Transverse colon (tissue), 4 donors: ENCODE measurements around the gene ARL5A. TPM values are rescaled to one million over a fixed set of nuclear protein-coding genes. Genes with fewer than 3 reads are reported as not detected.

Experiments
- DNase-seq: peaks from one replicate; pipeline ENCODE4 v3.0.0-alpha.2; 2019
- H3K27ac ChIP-seq, 4 donors: fragments of 200-600 bp; sonication (generic); 2 replicates each; pipeline ENCODE4 v1.5.1; 2016 to 2018; ENCODE audit warnings: inconsistent platforms in 4 of 4
- H3K27me3 ChIP-seq: fragments of 200-600 bp; sonication (generic); 2 replicates; pipeline ENCODE4 v1.5.1; 2017; ENCODE audit warnings: inconsistent platforms
- H3K36me3 ChIP-seq, 4 donors: fragments of 200-600 bp; sonication (generic); 2 replicates each; pipeline ENCODE4 v1.5.1; 2017 to 2019; ENCODE audit warnings: inconsistent platforms in 4 of 4
- H3K4me1 ChIP-seq, 4 donors: fragments of 200-600 bp; sonication (generic); 2 replicates each; pipeline ENCODE4 v1.5.1; 2017 to 2020; ENCODE audit warnings: inconsistent platforms in 4 of 4
- H3K4me3 ChIP-seq, 4 donors: fragments of 200-600 bp; sonication (generic); 1 replicate in 1 of 4; 2 replicates in 3 of 4; pipeline versions ENCODE4 v1.5.1 to v1.6.1; 2017 to 2019; ENCODE audit warnings: inconsistent platforms in 4 of 4
- H3K9me3 ChIP-seq, 2 donors: fragments of 200-600 bp; sonication (generic); 2 replicates each; pipeline ENCODE4 v1.5.1; 2017 to 2019; ENCODE audit warnings: inconsistent platforms in 2 of 2
- CTCF ChIP-seq, 5 experiments: fragments of 200-600 bp in 3 of 5; fragments of 450-650 bp in 2 of 5; sonication (generic) in 3 of 5; IDR thresholded peaks; 1 replicate in 2 of 5; 2 replicates in 3 of 5; pipeline ENCODE4 v1.5.1; 2016 to 2017; ENCODE audit warnings: antibody characterized with exemption in 5 of 5, inconsistent platforms in 3 of 5, mild to moderate bottlenecking in 2 of 5, moderate library complexity in 1 of 5
- EP300 ChIP-seq: sonication (generic); formaldehyde crosslinking; IDR thresholded peaks from one replicate; pipeline ENCODE4 v1.6.1; 2017; ENCODE audit warnings: antibody characterized with exemption, low read depth
- POLR2A ChIP-seq: fragments of 450-650 bp; IDR thresholded peaks from one replicate; pipeline ENCODE4 v1.6.1; 2016; ENCODE audit warnings: antibody characterized with exemption, mild to moderate bottlenecking, moderate library complexity
- POLR2AphosphoS5 ChIP-seq, 3 donors: sonication (generic); formaldehyde crosslinking; IDR thresholded peaks; one replicate each; pipeline ENCODE4 v1.6.1; 2016; ENCODE audit warnings: antibody characterized with exemption in 3 of 3
- WGBS, 2 donors: methylation state at CpG; one replicate each; pipeline ENCODE4 v1.1.5; 2018; ENCODE audit warnings: low coverage in 1 of 2; 5-methylcytosine and 5-hydroxymethylcytosine counted together
- in situ Hi-C, 4 donors: fragments of 200-750 bp; cut with MboI; loops; one replicate each; pipeline versions ENCODE4 v1.15.0 to v1.15.1; 2017; ENCODE audit warnings: low sequenced_read_pairs in 3 of 4, low pct_ligation_motif_present in 1 of 4, low pct_unique_long_range_greater_than_20kb in 1 of 4
- intact Hi-C: fragments of 100-400 bp; cut with DNase I; formaldehyde crosslinking; loops from one replicate; pipeline ENCODE4 v1.15.1; 2023; ENCODE audit warnings: low total_unique reads
- total RNA-seq, 4 donors: library from RNA; depleted of rRNA; stranded (reverse); fragments of >200 nt; gene quantifications; one replicate each; pipeline ENCODE4 v1.1.0, GENCODE V29; 2016

ARL5A gene
- total RNA-seq, 4 donors from 2014 or later: 6.6 to 42.2 (median 23.6) TPM

- H3K9me3 ChIP-seq: no peaks in the 10 kb centered on the region
- H3K27ac ChIP-seq: no peak overlapping the region
- 42 to 71% methylated on average over 3 of the region's 3 CpGs for WGBS, 2 donors
- H3K27me3 ChIP-seq: no peaks in the 10 kb centered on the region
- H3K36me3 ChIP-seq: no peaks in the 10 kb centered on the region
- no peak overlapping the region for H3K4me3 ChIP-seq
- TF ChIP-seq CTCF (IDR thresholded peaks at IDR 0.05) (no peak), POLR2AphosphoS5 (IDR thresholded peaks at IDR 0.05) (peak in 1 of 3 donors; percentile 7)
- H3K4me1 ChIP-seq: peaks cover 0 to 14% (median 0%) of the 10 kb centered on the region in 4 donors
- in situ Hi-C loops (no loop called here), intact Hi-C loops (no loop called here)
- DNase-seq: no peak
Measured at GRCh38 chr2:151774506-151774905, 53.7 kb downstream of the ARL5A start.

- WGBS, 2 donors: 54 to 55% methylated on average over 2 to 10 of the region's 10 CpGs
- TF ChIP-seq CTCF (IDR thresholded peaks at IDR 0.05) (no peak), POLR2AphosphoS5 (IDR thresholded peaks at IDR 0.05) (peak in 2 of 3 donors; percentile 37 to 38)
- Histone ChIP-seq H3K27me3 (no peaks in the 10 kb centered on the region), H3K4me1 (peaks cover 0 to 14% (median 0%) of the 10 kb centered on the region in 4 donors), H3K27ac (peak overlapping the region in 1 of 4 donors; percentile 3), H3K4me3 (no peak overlapping the region), H3K9me3 (no peaks in the 10 kb centered on the region), H3K36me3 (no peaks in the 10 kb centered on the region)
- in situ Hi-C loops: no loop called here
- DNase-seq: peak; percentile 28
- intact Hi-C loops: no loop called here
Measured at GRCh38 chr2:151771599-151772358, 56.4 kb downstream of the ARL5A start.

GRCh38 chr2:151770995-151771394 lies 57.2 kb downstream of the ARL5A start:
- DNase-seq: no peak
- Histone ChIP-seq H3K4me1 (peaks cover 0 to 14% (median 0%) of the 10 kb centered on the region in 4 donors), H3K9me3 (no peaks in the 10 kb centered on the region), H3K27me3 (no peaks in the 10 kb centered on the region), H3K27ac (peak overlapping the region in 1 of 4 donors; percentile 3), H3K4me3 (no peak overlapping the region), H3K36me3 (no peaks in the 10 kb centered on the region)
- intact Hi-C loops: no loop called here
- in situ Hi-C loops: no loop called here
- no peak for TF ChIP-seq CTCF (IDR thresholded peaks at IDR 0.05)
- TF ChIP-seq EP300: no peak
- TF ChIP-seq POLR2A: no peak
- TF ChIP-seq POLR2AphosphoS5 (IDR thresholded peaks at IDR 0.05): no peak
- 77 to 83% methylated on average over 2 of the region's 2 CpGs for WGBS, 2 donors

GRCh38 chr2:151769606-151770005 lies 58.6 kb downstream of the ARL5A start:
- H3K27me3 ChIP-seq: no peaks in the 10 kb centered on the region
- intact Hi-C loops (no loop called here), in situ Hi-C loops (no loop called here)
- no peak for TF ChIP-seq POLR2AphosphoS5 (IDR thresholded peaks at IDR 0.05)
- TF ChIP-seq EP300: no peak
- TF ChIP-seq POLR2A: no peak
- TF ChIP-seq CTCF (IDR thresholded peaks at IDR 0.05): no peak
- H3K36me3 ChIP-seq: no peaks in the 10 kb centered on the region
- DNase-seq: no peak
- H3K27ac ChIP-seq: no peak overlapping the region
- 91 to 100% methylated on average over 1 of the region's 1 CpG for WGBS, 2 donors
- H3K4me3 ChIP-seq: no peak overlapping the region
- H3K9me3 ChIP-seq: no peaks in the 10 kb centered on the region
- H3K4me1 ChIP-seq: peaks cover 0 to 14% (median 0%) of the 10 kb centered on the region in 4 donors
